Measurements from ENCODE around the gene RRAGA. TPM values are rescaled to one million over a fixed set of nuclear protein-coding genes. Genes with fewer than 3 reads are reported as not detected.
A peak's percentile ranks its signal among the peaks of the same experiment; 100 is the strongest.
"Not testable (repeated sequence)": the region's sequence is repeated elsewhere in the genome, so short reads cannot be mapped to it uniquely, and the experiment has no call there.

The RRAGA gene, protein sequence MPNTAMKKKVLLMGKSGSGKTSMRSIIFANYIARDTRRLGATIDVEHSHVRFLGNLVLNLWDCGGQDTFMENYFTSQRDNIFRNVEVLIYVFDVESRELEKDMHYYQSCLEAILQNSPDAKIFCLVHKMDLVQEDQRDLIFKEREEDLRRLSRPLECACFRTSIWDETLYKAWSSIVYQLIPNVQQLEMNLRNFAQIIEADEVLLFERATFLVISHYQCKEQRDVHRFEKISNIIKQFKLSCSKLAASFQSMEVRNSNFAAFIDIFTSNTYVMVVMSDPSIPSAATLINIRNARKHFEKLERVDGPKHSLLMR
- total RNA-seq (10 to 100 TPM; 35.2 to 37.0 TPM), total RNA-seq (29.1 to 45.8 reads per million in 2 donors)

DNA sequence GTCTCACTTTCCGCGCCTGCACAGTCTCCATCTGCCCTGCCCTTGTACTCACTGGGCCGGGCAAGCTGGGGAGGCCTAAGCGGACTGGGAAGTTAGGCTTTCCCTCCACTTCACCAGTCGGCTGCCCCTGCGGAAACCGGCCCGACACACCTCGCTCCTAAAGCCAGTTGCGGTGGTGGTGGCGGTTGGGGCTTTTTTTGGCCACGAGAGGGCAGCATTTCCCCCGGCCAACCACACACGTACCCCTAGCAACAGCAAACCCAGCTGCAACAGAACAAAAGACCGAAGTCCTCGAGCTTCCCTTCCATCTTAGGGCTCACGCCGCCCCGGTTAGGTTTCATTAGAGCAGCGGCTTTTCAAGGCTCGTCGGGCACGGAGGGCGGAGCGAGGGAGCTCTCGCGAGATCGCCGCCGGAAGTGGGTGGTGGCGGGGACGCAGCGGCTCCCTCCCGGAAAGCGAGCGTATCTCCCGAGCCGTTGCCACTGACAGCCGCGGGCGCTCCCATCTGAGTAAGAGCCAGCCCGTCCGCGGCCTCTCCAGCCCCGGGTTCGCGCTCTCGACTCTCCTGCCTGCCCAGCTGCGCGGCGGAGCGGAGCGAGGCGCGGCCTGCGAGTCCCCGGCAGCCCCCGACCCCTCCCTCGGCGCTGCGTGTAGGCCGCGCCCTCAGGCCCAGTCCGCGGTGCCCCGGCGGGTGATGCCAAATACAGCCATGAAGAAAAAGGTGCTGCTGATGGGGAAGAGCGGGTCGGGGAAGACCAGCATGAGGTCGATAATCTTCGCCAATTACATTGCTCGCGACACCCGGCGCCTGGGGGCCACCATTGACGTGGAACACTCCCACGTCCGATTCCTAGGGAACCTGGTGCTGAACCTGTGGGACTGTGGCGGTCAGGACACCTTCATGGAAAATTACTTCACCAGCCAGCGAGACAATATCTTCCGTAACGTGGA is at the start of gene RRAGA:
Gene RRAGA (plus strand): TSS at position 462 of the 951 bp plus-strand sequence. CDS start 233 bp downstream, at position 695.
- ATAC-seq (peak; percentile 92), DNase-seq (peak; percentile 92 to 93 (median 93))
- no peaks in the 10 kb centered on the region for H3K9me3 ChIP-seq (ENCODE audit: control insufficient read depth, low read length, poor library complexity, severe bottlenecking)
- no peaks in the 10 kb centered on the region for H3K27me3 Mint-ChIP-seq
- H3K4me1 Mint-ChIP-seq = peaks cover 21% of the 10 kb centered on the region
- H3K27ac Mint-ChIP-seq = peak within 1 kb of the TSS; percentile 98
- H3K36me3 Mint-ChIP-seq (ENCODE audit: low read depth) = peaks cover 4% of the 10 kb centered on the region
- peak within 1 kb of the TSS; percentile 94 for H3K4me3 Mint-ChIP-seq

DNA sequence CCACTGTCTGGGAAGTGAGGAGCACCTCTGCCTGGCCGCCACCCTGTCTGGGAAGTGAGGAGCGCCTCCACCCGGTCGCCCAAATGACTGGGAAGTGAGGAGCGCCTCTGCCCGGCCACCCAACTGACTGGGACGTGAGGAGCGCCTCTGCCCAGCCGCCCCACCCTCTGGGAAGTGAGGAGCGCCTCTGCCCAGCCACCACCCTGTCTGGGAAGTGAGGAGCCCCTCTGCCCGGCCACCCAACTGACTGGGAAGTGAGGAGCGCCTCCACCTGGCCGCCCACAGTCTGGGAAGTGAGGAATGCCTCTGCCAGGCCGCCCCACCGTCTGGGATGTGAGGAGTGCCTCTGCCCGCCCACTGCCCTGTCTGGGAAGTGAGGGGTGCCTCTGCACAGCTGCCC is 49.1 kb upstream of the RRAGA start:
- Mint-ChIP-seq H3K27ac (no peak overlapping the region), H3K4me3 (no peak overlapping the region)

DNA sequence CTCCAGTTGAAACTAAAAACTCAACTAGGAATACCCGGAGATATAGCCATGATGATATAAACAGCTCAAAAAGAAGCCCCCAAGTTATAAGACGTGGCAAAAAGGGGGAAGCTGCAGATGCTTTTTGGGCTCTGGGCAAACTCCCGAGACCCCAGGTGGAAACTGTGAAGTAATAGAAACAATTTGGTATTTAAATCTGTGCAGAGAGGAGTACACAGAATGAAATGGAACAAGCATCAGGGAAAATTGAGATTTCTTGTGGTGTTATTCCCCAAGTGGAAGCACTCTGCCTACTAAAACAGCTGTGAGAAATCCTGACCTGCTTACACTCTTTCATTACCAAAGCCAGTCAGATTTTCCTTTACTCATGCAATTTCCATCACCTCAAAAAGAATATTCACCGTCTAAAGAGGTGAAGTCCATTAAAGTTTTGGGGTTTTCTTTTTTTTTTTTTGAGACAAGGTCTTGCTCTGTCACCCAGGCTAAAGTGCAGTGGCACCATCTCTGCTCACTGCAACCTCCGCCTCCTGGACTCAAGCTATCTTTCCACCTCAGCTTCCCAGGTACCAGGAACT is 39.7 kb upstream of the RRAGA start:
- H3K9me3 ChIP-seq (ENCODE audit: control insufficient read depth, low read length, poor library complexity, severe bottlenecking) = no peaks in the 10 kb centered on the region
- no peaks in the 10 kb centered on the region for H3K4me1 Mint-ChIP-seq
- H3K4me3 Mint-ChIP-seq = no peak overlapping the region
- no peak overlapping the region for H3K27ac Mint-ChIP-seq
- DNase-seq (no peak), ATAC-seq (no peak)
- H3K36me3 Mint-ChIP-seq (ENCODE audit: low read depth) = no peaks in the 10 kb centered on the region
- peaks cover 9% of the 10 kb centered on the region for H3K27me3 Mint-ChIP-seq

More for the DNA sequence above, 49.1 kb upstream of the RRAGA start:
- no peaks in the 10 kb centered on the region for H3K4me1 Mint-ChIP-seq
- no peaks in the 10 kb centered on the region for H3K9me3 ChIP-seq (ENCODE audit: control insufficient read depth, low read length, poor library complexity, severe bottlenecking)
- no peak for DNase-seq
- H3K27me3 Mint-ChIP-seq = peaks cover 9% of the 10 kb centered on the region
- peaks cover 7% of the 10 kb centered on the region for H3K36me3 Mint-ChIP-seq (ENCODE audit: low read depth)
- ATAC-seq = no peak

DNA sequence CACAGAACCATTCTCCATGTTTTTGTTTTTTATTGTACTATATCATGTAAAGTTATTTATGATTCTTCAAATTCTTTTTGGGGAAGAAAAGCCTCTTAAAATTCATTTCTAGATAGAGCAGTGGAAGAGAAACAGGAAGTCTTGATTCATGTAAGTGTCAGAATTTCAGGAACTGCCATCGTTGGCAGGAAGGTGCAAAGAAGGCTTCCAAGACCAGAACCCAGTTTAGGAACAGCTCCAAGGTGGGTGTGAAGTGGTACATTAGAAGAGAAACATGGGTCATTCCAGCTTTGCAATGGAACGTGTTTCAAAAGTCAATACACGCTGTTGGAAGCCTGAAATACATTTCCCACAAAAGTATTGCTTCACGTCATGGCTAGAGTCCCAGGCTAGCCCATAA is 31.0 kb upstream of the RRAGA start:
- no peaks in the 10 kb centered on the region for H3K9me3 ChIP-seq (ENCODE audit: control insufficient read depth, low read length, poor library complexity, severe bottlenecking)
- Mint-ChIP-seq H3K27ac (no peak overlapping the region), H3K27me3 (peaks cover 8% of the 10 kb centered on the region), H3K4me1 (peaks cover 1% of the 10 kb centered on the region), H3K36me3 (ENCODE audit: low read depth) (no peaks in the 10 kb centered on the region), H3K4me3 (no peak overlapping the region)
- ATAC-seq (no peak), DNase-seq (no peak)

DNA sequence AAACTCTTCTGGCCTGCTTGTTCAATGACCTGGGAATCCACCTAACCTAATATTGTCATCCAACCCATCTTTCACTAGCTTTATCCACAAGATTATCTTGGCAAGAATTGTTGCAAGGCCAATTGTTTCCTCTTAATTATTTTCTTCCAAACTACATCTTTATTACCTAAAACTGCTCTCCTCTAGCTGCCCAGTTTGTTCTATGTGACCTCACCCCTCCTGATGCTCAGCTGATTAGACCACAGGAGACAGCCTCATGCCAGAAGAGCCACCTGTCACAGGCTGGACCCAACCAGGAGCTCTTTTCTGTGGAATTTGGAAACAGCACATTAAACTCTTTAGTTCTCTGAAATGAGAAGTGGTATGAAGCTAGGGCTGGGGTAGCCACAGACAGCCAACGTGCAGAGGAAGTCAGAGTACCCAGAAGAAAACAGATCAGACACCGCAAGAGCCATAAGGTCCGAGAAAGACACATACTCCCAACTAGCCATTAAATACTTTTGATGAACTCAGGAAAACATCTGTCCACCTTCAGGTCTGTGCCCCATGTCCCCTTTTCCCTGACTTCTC is 28.3 kb upstream of the RRAGA start:
- ATAC-seq (no peak), DNase-seq (no peak)
- no peaks in the 10 kb centered on the region for H3K36me3 Mint-ChIP-seq (ENCODE audit: low read depth)
- H3K27ac Mint-ChIP-seq = no peak overlapping the region
- no peaks in the 10 kb centered on the region for H3K9me3 ChIP-seq (ENCODE audit: control insufficient read depth, low read length, poor library complexity, severe bottlenecking)
- peaks cover 13% of the 10 kb centered on the region for H3K27me3 Mint-ChIP-seq
- H3K4me1 Mint-ChIP-seq = peaks cover 2% of the 10 kb centered on the region
- H3K4me3 Mint-ChIP-seq = no peak overlapping the region

DNA sequence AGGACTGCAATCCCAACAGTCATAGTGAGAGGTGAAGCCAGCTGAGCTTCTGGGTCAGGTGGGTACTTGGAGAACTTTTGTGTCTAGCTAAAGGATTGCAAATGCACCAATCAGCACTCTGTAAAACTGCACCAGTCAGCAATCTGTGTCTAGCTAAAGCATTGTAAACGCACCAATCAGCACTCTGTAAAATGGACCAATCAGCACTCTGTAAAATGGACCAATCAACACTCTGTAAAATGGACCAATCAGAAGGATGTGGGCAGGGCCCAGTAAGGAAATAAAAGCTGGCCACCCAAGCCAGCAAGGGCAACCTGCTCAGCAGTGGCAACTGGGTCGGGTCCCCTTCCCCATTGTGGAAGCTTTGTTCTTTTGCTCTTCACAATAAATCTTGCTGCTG is 27.6 kb upstream of the RRAGA start:
- H3K4me1 Mint-ChIP-seq; H3K27ac Mint-ChIP-seq; H3K9me3 ChIP-seq (ENCODE audit: control insufficient read depth, low read length, poor library complexity, severe bottlenecking); ATAC-seq; DNase-seq; H3K4me3 Mint-ChIP-seq; H3K36me3 Mint-ChIP-seq (ENCODE audit: low read depth): not testable (repeated sequence)
- peaks cover 15% of the 10 kb centered on the region for H3K27me3 Mint-ChIP-seq

DNA sequence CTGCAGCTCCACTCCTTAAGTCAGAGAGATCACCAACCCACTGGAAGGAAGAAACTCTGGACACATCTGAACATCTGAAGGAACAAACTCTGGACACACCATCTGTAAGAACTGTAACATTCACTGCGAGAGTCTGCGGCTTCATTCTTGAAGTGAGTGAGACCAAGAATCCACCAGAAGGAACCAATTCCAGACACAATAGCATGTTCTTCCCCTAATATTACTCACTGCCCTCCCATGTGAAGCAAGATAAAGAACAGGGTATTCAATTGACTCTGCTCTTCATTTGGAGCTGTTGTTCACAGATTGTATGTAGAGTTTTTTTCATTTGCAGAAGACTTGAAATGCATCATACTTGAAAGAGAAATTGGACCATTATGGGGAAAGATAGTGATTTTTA is 27.0 kb upstream of the RRAGA start:
- Mint-ChIP-seq H3K36me3 (ENCODE audit: low read depth) (peaks cover 3% of the 10 kb centered on the region), H3K27ac (no peak overlapping the region), H3K27me3 (peaks cover 21% of the 10 kb centered on the region), H3K4me3 (no peak overlapping the region), H3K4me1 (peaks cover 2% of the 10 kb centered on the region)
- ATAC-seq (no peak), DNase-seq (no peak)
- no peaks in the 10 kb centered on the region for H3K9me3 ChIP-seq (ENCODE audit: control insufficient read depth, low read length, poor library complexity, severe bottlenecking)

DNA sequence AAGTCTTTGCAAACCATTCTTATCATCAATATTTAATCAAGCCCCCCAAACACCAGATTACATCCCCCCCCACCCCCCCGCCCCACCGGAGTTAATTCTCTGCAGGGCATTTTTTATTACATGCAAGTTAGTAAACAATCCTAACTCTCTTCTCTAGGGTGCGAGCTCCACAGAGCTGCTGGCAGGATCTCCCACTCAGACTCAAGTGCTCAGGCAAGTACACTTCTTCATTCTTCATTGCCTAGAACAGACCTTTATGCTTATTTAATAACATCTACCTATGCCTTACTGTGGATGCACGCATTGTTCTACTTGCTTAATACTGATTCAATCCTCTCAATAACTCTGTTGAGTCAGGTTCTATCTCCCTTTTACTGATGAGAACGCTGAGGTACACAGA is 26.1 kb upstream of the RRAGA start:
- Mint-ChIP-seq H3K27ac (no peak overlapping the region), H3K4me3 (no peak overlapping the region), H3K4me1 (peaks cover 2% of the 10 kb centered on the region), H3K27me3 (peaks cover 28% of the 10 kb centered on the region), H3K36me3 (ENCODE audit: low read depth) (peaks cover 3% of the 10 kb centered on the region)
- ATAC-seq = no peak
- H3K9me3 ChIP-seq (ENCODE audit: control insufficient read depth, low read length, poor library complexity, severe bottlenecking) = no peaks in the 10 kb centered on the region
- DNase-seq = no peak

DNA sequence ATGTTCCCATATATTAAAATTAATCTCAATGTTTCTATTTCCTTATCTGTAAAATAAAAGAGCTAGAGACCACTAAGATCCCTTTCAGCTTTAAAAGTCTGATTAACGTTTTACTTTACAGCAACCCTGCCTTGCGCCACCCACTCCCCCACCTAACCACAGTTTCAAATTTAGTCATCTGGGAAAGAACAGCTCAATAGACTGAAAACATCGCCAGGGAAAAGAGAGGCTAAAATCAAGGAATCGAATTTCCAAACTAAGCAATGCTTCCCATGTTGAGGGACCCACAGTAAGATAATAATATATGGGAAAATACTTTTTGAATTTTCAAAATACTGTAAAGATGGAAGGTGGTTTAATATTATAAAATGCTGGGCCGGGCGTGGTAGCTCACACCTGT is 22.9 kb upstream of the RRAGA start:
- peaks cover 10% of the 10 kb centered on the region for H3K4me1 Mint-ChIP-seq
- no peak overlapping the region for H3K4me3 Mint-ChIP-seq
- H3K36me3 Mint-ChIP-seq (ENCODE audit: low read depth) = peaks cover 8% of the 10 kb centered on the region
- DNase-seq (no peak), ATAC-seq (no peak)
- H3K9me3 ChIP-seq (ENCODE audit: control insufficient read depth, low read length, poor library complexity, severe bottlenecking) = no peaks in the 10 kb centered on the region
- H3K27me3 Mint-ChIP-seq = peaks cover 44% of the 10 kb centered on the region
- H3K27ac Mint-ChIP-seq = no peak overlapping the region

DNA sequence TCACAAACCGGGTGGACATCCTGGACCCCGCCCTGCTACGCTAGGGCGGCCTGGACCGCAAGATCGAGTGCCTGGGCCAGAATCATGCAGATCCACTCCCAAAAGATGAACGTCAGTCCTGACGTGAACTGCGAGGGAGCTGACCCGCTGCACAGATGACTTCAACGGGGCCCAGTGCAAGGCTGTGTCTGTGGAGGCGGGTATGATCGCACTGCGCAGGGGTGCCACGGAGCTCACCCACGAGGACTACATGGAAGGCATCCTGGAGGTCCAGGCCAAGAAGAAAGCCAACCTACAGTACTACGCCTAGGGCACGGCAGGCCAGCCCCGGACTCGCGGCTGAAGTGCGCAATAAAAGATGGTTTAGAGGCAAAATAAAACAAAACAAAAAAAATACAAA is 21.4 kb upstream of the RRAGA start:
- no peak overlapping the region for H3K27ac Mint-ChIP-seq
- H3K4me3 Mint-ChIP-seq = no peak overlapping the region
- H3K4me1 Mint-ChIP-seq = peaks cover 10% of the 10 kb centered on the region

DNA sequence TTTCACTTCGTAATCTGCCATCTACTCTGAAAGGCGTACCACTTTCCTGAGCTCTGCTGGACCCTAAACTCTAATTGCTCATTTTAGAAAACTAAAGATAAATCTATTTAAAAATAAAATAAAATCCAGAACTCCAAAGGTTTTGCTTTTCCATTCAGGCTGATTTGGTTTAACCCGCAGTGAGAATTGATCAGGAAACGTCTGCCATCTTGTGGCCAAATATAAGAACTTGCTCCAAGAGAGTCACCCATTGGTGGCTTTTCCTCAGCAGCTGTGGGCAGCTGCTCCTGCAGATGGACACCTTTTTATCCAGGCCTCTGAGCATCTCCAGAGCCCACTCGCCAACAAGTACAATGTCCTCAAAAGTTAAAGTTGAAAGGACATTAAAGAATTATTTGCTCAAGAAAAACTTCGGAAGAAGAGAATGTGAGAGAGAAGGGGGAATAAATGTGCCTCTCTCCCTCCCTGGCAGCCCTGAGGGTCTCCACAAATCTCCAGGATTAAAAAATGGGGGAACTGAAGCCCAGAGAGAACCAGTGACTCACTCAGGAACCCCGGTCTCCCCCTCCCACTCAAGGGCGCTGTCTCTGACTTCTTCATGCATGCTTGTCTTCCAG is 20.3 kb upstream of the RRAGA start:
- H3K27me3 Mint-ChIP-seq = peaks cover 35% of the 10 kb centered on the region
- H3K36me3 Mint-ChIP-seq (ENCODE audit: low read depth) = peaks cover 8% of the 10 kb centered on the region
- DNase-seq (no peak), ATAC-seq (peak; percentile 63)
- no peak overlapping the region for H3K27ac Mint-ChIP-seq
- no peaks in the 10 kb centered on the region for H3K9me3 ChIP-seq (ENCODE audit: control insufficient read depth, low read length, poor library complexity, severe bottlenecking)
- no peak overlapping the region for H3K4me3 Mint-ChIP-seq
- H3K4me1 Mint-ChIP-seq = peaks cover 7% of the 10 kb centered on the region

More for the DNA sequence above, 21.4 kb upstream of the RRAGA start:
- H3K9me3 ChIP-seq (ENCODE audit: control insufficient read depth, low read length, poor library complexity, severe bottlenecking) = no peaks in the 10 kb centered on the region
- peaks cover 44% of the 10 kb centered on the region for H3K27me3 Mint-ChIP-seq
- DNase-seq (no peak), ATAC-seq (no peak)
- H3K36me3 Mint-ChIP-seq (ENCODE audit: low read depth) = peaks cover 8% of the 10 kb centered on the region

DNA sequence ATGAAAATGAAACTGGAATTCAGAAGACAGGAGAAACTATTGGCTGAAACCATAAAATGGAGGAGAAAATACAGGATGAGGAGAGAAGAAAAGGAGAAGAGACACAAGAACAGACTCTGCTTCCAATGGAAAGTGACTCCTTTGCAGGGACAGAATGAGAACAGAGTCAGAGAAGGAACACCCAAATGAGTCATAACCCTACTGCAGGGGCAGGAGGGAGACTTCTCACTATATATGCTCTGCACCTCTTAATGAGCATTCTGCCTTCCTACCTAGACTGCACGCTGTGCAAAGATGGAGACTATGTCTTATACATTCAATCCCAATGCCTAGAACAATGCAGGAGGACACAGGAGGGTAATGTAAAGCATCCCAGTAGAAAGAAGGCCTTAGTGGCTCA is 18.3 kb upstream of the RRAGA start:
- Mint-ChIP-seq H3K27me3 (peaks cover 43% of the 10 kb centered on the region), H3K27ac (no peak overlapping the region), H3K4me3 (no peak overlapping the region), H3K4me1 (peaks cover 7% of the 10 kb centered on the region), H3K36me3 (ENCODE audit: low read depth) (peaks cover 15% of the 10 kb centered on the region)
- no peak for DNase-seq
- ATAC-seq = no peak
- H3K9me3 ChIP-seq (ENCODE audit: control insufficient read depth, low read length, poor library complexity, severe bottlenecking) = no peaks in the 10 kb centered on the region
